Esophagus muscularis mucosa (tissue), 4 donors: ENCODE results near the gene CUX1.

Experiments used
- CTCF ChIP-seq, 3 experiments: fragments of 200-600 bp in 2 of 3; fragments of 450-650 bp in 1 of 3; sonication (generic) in 2 of 3; IDR thresholded peaks; one replicate each; pipeline ENCODE4 v1.5.1; 2017 to 2019; ENCODE audit warnings: antibody characterized with exemption in 3 of 3, mild to moderate bottlenecking in 2 of 3, moderate library complexity in 1 of 3
- EP300 ChIP-seq: sonication (generic); formaldehyde crosslinking; IDR thresholded peaks from one replicate; pipeline ENCODE4 v1.6.1; 2017; ENCODE audit warnings: antibody characterized with exemption
- POLR2A ChIP-seq: fragments of 450-650 bp; IDR thresholded peaks from one replicate; pipeline ENCODE4 v1.6.1; 2017; ENCODE audit warnings: antibody characterized with exemption, moderate library complexity, mild to moderate bottlenecking, low read depth
- POLR2AphosphoS5 ChIP-seq, 2 donors: sonication (generic); formaldehyde crosslinking; IDR thresholded peaks; one replicate each; pipeline ENCODE4 v1.6.1; 2017; ENCODE audit warnings: antibody characterized with exemption in 2 of 2

- no peak for TF ChIP-seq EP300
- TF ChIP-seq CTCF (IDR thresholded peaks at IDR 0.05) = no peak
- TF ChIP-seq POLR2A = no peak
- no peak for TF ChIP-seq POLR2AphosphoS5 (IDR thresholded peaks at IDR 0.05)
Observed at GRCh38 chr7:101865031-101865430, 47.6 kb downstream of the CUX1 start.
